ENCODE data around the gene CERS1. TPM values are rescaled to one million over a fixed set of nuclear protein-coding genes. Genes with fewer than 3 reads are reported as not detected.
A peak's percentile ranks its signal among the peaks of the same experiment; 100 is the strongest.

CERS1 gene
- total and polyA plus RNA-seq, 9 donors: 0.36 to 2.6 (median 1.2) TPM

DNA sequence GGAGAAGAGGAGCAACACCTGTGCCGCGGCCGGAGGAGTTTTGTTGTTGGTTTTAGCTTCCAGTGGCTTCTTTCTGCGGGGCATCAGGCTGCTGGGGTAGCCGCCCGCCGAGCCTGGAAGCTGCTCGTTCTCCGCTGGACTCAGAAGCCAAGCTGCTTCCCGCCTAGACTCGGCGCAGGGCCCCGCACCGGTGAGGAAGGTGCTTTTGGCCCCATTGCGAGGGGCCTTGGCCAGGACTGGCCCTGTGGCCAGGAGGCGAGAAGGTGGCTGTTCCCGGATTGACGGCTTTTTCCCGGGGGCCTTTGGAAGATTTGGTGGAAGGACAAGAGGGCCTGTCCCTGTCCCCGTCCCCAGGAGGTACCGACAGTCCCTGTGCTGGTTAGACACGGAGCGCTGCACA is 28.8 kb downstream of the CERS1 start:
- no peaks in the 10 kb centered on the region for H3K9me3 ChIP-seq
- H3K27me3 ChIP-seq: no peaks in the 10 kb centered on the region
- 83 to 92% (median 83%) methylated on average over 23 of the region's 23 CpGs for WGBS, 3 donors
- peak in 1 of 5 donors; percentile 27 for DNase-seq
- no peak overlapping the region for H3K27ac ChIP-seq
- H3K36me3 ChIP-seq: no peaks in the 10 kb centered on the region
- intact Hi-C loops (cut with DNase I): loop anchor here in 2 of 4 donors (10.0 kb wide), 2 partner anchors 78 to 412 kb away; partner anchors contain the start of gene HOMER3 (in 1 of the 2)
- TF ChIP-seq POLR2A (IDR thresholded peaks at IDR 0.05) (no peak), EP300 (IDR thresholded peaks at IDR 0.05) (no peak)
- TF ChIP-seq, protein P1, sequence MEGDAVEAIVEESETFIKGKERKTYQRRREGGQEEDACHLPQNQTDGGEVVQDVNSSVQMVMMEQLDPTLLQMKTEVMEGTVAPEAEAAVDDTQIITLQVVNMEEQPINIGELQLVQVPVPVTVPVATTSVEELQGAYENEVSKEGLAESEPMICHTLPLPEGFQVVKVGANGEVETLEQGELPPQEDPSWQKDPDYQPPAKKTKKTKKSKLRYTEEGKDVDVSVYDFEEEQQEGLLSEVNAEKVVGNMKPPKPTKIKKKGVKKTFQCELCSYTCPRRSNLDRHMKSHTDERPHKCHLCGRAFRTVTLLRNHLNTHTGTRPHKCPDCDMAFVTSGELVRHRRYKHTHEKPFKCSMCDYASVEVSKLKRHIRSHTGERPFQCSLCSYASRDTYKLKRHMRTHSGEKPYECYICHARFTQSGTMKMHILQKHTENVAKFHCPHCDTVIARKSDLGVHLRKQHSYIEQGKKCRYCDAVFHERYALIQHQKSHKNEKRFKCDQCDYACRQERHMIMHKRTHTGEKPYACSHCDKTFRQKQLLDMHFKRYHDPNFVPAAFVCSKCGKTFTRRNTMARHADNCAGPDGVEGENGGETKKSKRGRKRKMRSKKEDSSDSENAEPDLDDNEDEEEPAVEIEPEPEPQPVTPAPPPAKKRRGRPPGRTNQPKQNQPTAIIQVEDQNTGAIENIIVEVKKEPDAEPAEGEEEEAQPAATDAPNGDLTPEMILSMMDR (IDR thresholded peaks at IDR 0.05): no peak
- no peak overlapping the region for H3K4me3 ChIP-seq
- peaks cover 3% of the 10 kb centered on the region for H3K4me1 ChIP-seq (ENCODE audit: insufficient read depth)

DNA sequence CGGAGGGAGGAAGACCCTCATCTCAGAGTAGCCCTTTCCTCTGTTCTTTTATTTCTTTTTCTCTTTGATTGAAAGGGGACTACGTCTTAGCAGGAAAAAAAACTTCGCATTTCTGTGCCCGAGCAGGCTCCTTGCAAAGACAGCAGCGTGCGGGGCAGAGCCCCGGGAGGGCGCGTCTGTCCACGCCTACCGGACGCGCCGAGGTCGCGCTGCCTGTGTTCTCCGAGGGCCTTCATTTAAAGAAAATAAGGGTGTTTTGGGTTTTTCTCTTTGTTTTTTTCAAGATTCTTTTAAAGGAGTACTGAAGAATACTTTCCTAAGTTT is 29.2 kb downstream of the CERS1 start:
- no peaks in the 10 kb centered on the region for H3K36me3 ChIP-seq
- intact Hi-C loops (cut with DNase I): loop anchor here in 2 of 4 donors (10.0 kb wide), 2 partner anchors 78 to 412 kb away; partner anchors contain the start of gene HOMER3 (in 1 of the 2)
- H3K27me3 ChIP-seq: no peaks in the 10 kb centered on the region
- H3K4me1 ChIP-seq (ENCODE audit: insufficient read depth): peaks cover 3% of the 10 kb centered on the region
- H3K4me3 ChIP-seq: no peak overlapping the region
- TF ChIP-seq, protein P1 (IDR thresholded peaks at IDR 0.05): peak in 1 of 3 donors; percentile 5
- no peak for TF ChIP-seq POLR2A (IDR thresholded peaks at IDR 0.05)
- WGBS, 3 donors: 50 to 70% (median 55%) methylated on average over 17 of the region's 17 CpGs
- no peak for DNase-seq
- H3K27ac ChIP-seq: no peak overlapping the region
- no peaks in the 10 kb centered on the region for H3K9me3 ChIP-seq

DNA sequence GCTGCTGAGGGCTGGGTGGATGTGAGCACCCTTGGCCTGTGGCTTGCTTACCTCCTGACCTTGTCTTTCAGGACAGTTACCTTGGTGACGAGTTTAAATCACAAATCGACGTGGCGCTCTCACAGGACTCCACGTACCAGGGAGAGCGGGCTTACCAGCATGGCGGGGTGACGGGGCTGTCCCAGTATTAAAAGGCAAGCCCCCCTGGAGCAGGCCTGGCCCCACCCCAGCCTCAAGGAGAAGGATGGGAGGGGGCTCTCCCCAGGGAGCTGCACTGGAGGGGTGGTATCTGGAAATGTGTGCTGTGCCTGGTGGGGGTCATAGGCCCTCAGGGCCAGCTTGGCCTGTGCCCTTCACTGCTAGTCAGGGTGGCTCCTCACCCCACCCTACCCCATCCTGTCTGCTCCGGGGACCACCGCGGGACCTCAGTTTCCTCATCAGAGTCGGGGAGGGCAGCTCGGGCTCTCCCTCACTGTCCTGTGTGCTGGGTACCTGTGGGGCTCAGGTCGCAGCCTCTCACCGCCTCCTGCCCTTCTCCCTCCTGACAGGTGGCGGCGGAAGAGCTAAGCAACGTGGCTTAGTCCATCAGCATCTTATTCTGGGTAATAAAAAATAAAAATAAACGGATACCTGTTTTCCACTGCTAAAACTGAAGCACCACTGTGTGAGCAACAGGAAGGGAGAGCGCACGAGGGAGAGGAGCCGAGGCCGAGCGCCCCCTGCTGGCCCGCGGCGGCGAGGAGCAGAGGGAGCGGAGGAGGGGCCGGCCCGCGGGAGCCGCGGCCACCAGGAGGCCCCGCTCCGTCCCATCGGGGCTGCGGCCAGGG is 29.8 kb downstream of the CERS1 start:
- intact Hi-C loops (cut with DNase I): loop anchor here in 2 of 4 donors (10.0 kb wide), 2 partner anchors 79 to 411 kb away; partner anchors contain the start of gene HOMER3 (in 1 of the 2)
- Histone ChIP-seq H3K36me3 (no peaks in the 10 kb centered on the region), H3K27me3 (no peaks in the 10 kb centered on the region), H3K27ac (no peak overlapping the region), H3K4me3 (no peak overlapping the region), H3K9me3 (no peaks in the 10 kb centered on the region), H3K4me1 (ENCODE audit: insufficient read depth) (peaks cover 3% of the 10 kb centered on the region)
- peak; percentile 50 to 79 (median 71) for DNase-seq
- 37 to 45% (median 39%) methylated on average over 38 of the region's 38 CpGs for WGBS, 3 donors
- TF ChIP-seq EP300 (IDR thresholded peaks at IDR 0.05) (no peak), POLR2A (IDR thresholded peaks at IDR 0.05) (no peak)
- TF ChIP-seq, protein P1 (IDR thresholded peaks at IDR 0.05): peak; percentile 92 to 96 (median 95)

DNA sequence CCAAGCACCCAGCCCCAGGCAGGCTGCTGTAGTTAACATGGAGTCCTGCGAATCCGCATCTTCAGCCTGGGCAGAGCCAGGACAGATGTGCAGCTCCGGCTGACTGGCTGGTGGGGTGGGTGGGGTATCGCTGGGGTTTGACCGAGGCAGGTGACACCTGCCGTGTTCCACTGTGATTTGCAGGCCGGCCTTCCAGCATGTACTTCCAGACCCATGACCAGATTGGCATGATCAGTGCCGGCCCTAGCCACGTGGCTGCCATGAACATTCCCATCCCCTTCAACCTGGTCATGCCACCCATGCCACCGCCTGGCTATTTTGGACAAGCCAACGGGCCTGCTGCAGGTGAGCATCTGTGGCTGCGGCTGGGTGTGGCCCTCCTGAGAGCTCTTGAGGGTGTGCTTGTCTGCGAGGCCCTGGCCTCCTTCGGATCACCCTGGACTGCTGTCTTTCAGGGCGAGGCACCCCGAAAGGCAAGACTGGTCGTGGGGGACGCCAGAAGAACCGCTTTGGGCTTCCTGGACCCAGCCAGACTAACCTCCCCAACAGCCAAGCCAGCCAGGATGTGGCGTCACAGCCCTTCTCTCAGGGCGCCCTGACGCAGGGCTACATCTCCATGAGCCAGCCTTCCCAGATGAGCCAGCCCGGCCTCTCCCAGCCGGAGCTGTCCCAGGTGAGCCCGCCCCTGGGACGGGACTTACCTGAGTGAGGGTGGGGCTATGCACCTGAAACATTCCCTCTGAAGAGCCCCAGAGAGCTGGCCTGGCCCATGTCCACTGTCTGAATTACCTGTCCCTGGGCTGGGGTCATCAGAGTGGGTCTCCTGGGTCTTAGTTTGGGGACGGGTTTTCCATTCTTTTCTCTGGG is 30.6 kb downstream of the CERS1 start:
- H3K4me3 ChIP-seq: no peak overlapping the region
- intact Hi-C loops (cut with DNase I): loop anchor here in 2 of 4 donors (10.0 kb wide), 2 partner anchors 79 to 411 kb away; partner anchors contain the start of gene HOMER3 (in 1 of the 2)
- WGBS, 3 donors: 86 to 93% (median 89%) methylated on average over 22 to 27 of the region's 27 CpGs
- peak in 1 of 5 donors; percentile 19 for DNase-seq
- H3K36me3 ChIP-seq: no peaks in the 10 kb centered on the region
- peaks cover 3% of the 10 kb centered on the region for H3K4me1 ChIP-seq (ENCODE audit: insufficient read depth)
- H3K9me3 ChIP-seq: no peaks in the 10 kb centered on the region
- TF ChIP-seq POLR2A (IDR thresholded peaks at IDR 0.05): no peak
- TF ChIP-seq, protein P1 (IDR thresholded peaks at IDR 0.05): no peak
- TF ChIP-seq EP300 (IDR thresholded peaks at IDR 0.05): no peak
- no peaks in the 10 kb centered on the region for H3K27me3 ChIP-seq
- H3K27ac ChIP-seq: no peak overlapping the region

Data from ovary (tissue), 9 donors.